GM10266 (cell line): Measurements from ENCODE around the gene CD82.

ENCODE experiments used
- DNase-seq: peaks from one replicate; pipeline ENCODE4 v3.0.0; 2012; ENCODE audit errors: extremely low spot score
- CTCF ChIP-seq: IDR thresholded peaks from 2 replicates; pipeline ENCODE4 v1.5.1; 2012; ENCODE audit warnings: mild to moderate bottlenecking, low read depth; ENCODE audit not compliant: control insufficient read depth, insufficient read depth; ENCODE audit errors: missing control alignments

CD82 gene

GRCh38 chr11:44617671-44618461, 52.4 kb downstream of the CD82 start:
- TF ChIP-seq CTCF = no peak
- DNase-seq = no peak

GRCh38 chr11:44618561-44619425, 53.3 kb downstream of the CD82 start:
- no peak for TF ChIP-seq CTCF
- DNase-seq = no peak

- DNase-seq = no peak
- TF ChIP-seq CTCF = no peak
Measured at GRCh38 chr11:44620328-44620725, 54.9 kb downstream of the CD82 start.

- no peak for DNase-seq
- TF ChIP-seq CTCF = peak; percentile 80
Measured at GRCh38 chr11:44621140-44621681, 55.7 kb downstream of the CD82 start.

- TF ChIP-seq CTCF = no peak
- DNase-seq = no peak
Measured at GRCh38 chr11:44621784-44622183, 56.3 kb downstream of the CD82 start.

- no peak for DNase-seq
- no peak for TF ChIP-seq CTCF
Measured at GRCh38 chr11:44622190-44622650, 56.8 kb downstream of the CD82 start.
